OCI-LY7 (cell line): ENCODE data around the gene TBC1D24. TPM values are rescaled to one million over a fixed set of nuclear protein-coding genes. Genes with fewer than 3 reads are reported as not detected.

ENCODE experiments used
- BruUV-seq: library from RNA; stranded (reverse); fragments of 400-500 nt; replicated peaks from 2 replicates; lab custom pipeline; 2021; lab: Mats Ljungman, UMichigan
- CTCF ChIA-PET: fragments of 300-600 bp; sonication (Branson Sonifier 250); formaldehyde crosslinking; loops from one replicate; lab custom pipeline; 2022; ENCODE audit warnings: antibody characterized with exemption; ENCODE audit not compliant: unreplicated experiment; lab: Charles Lee
- POLR2A ChIA-PET: fragments of 300-600 bp; sonication (Branson Sonifier 250); formaldehyde crosslinking; loops from one replicate; lab custom pipeline; 2022; ENCODE audit warnings: antibody characterized with exemption; lab: Charles Lee
- DNase-seq: peaks from one replicate; pipeline ENCODE4 v3.0.0-alpha.2; 2015; ENCODE audit warnings: low spot score
- H2AFZ ChIP-seq: fragments of 200-600 bp; sonication (generic), shearing (Covaris generic); 2 replicates; pipeline ENCODE4 v1.6.1; 2014; ENCODE audit warnings: mild to moderate bottlenecking, antibody characterized with exemption, low read length, moderate library complexity
- H3K27ac ChIP-seq: fragments of 200-600 bp; sonication (generic); 2 replicates; pipeline ENCODE4 v1.5.1; 2014; ENCODE audit warnings: mixed run types, low read depth, mild to moderate bottlenecking, moderate library complexity, low read length, inconsistent platforms; ENCODE audit not compliant: poor library complexity, severe bottlenecking
- H3K36me3 ChIP-seq: fragments of 200-600 bp; sonication (generic); 2 replicates; pipeline ENCODE4 v1.6.1; 2014; ENCODE audit warnings: mild to moderate bottlenecking, antibody characterized with exemption, low read length, moderate library complexity, mixed read lengths; ENCODE audit not compliant: insufficient read depth
- H3K4me1 ChIP-seq: fragments of 200-600 bp; sonication (generic); 2 replicates; pipeline ENCODE4 v1.5.1; 2014; ENCODE audit warnings: mild to moderate bottlenecking, low read length; ENCODE audit not compliant: insufficient read depth, poor library complexity, severe bottlenecking
- H3K4me2 ChIP-seq: fragments of 200-600 bp; sonication (generic); 2 replicates; pipeline ENCODE4 v1.6.1; 2014; ENCODE audit warnings: mild to moderate bottlenecking, low read length
- H3K4me3 ChIP-seq: fragments of 200-600 bp; sonication (generic); 2 replicates; pipeline ENCODE4 v1.5.1; 2014; ENCODE audit warnings: mild to moderate bottlenecking, low read depth, low read length; ENCODE audit not compliant: poor library complexity, severe bottlenecking
- H3K79me2 ChIP-seq: fragments of 200-600 bp; sonication (generic); 2 replicates; pipeline ENCODE4 v1.6.1; 2016; ENCODE audit warnings: low read depth, mild to moderate bottlenecking, low read length, moderate library complexity, mixed read lengths; ENCODE audit not compliant: insufficient read depth
- H3K9me2 ChIP-seq: fragments of 200-600 bp; sonication (generic); 2 replicates; pipeline ENCODE4 v1.6.1; 2016; ENCODE audit warnings: mild to moderate bottlenecking, low read length, mixed read lengths; ENCODE audit not compliant: insufficient read depth
- H3K9me3 ChIP-seq: fragments of 200-600 bp; sonication (generic); 2 replicates; pipeline ENCODE4 v1.6.1; 2014; ENCODE audit warnings: mild to moderate bottlenecking, mixed run types, low read length, mixed read lengths
- H4K20me1 ChIP-seq: fragments of 200-600 bp; sonication (generic); 2 replicates; pipeline ENCODE4 v1.6.1; 2014; ENCODE audit warnings: mild to moderate bottlenecking, antibody characterized with exemption, low read length, moderate library complexity, mixed read lengths; ENCODE audit not compliant: insufficient read depth
- EZH2phosphoT487 ChIP-seq: fragments of 200-600 bp; sonication (generic); IDR thresholded peaks from 2 replicates; pipeline ENCODE4 v1.6.1; 2018; ENCODE audit warnings: low read depth, borderline replicate concordance, mild to moderate bottlenecking, mixed run types, antibody characterized with exemption, low read length, moderate library complexity, mixed read lengths
- intact Hi-C: fragments of 100-400 bp; cut with micrococcal nuclease; formaldehyde crosslinking; loops from one replicate; pipeline ENCODE4 v1.10.0; 2022; ENCODE audit not compliant: unreplicated experiment
- total RNA-seq, 2 experiments: library from RNA; depleted of rRNA in 1 of 2; stranded (reverse); fragments of >200 nt in 1 of 2; shearing (Covaris generic) in 1 of 2; gene quantifications; 2 replicates each; pipeline ENCODE4 v1.2.3, GENCODE V29; 2014 to 2022
- TF ChIP-seq, protein P1 (sequence below): fragments of 200-600 bp; sonication (generic); conservative IDR thresholded peaks from 2 replicates; pipeline ENCODE4 v1.5.1; 2014; ENCODE audit warnings: mild to moderate bottlenecking, antibody characterized with exemption, low read length, moderate library complexity, mixed read lengths

TBC1D24 gene
- total RNA-seq, 2 experiments from 2014 or later = 23.4 to 34.7 TPM

DNA sequence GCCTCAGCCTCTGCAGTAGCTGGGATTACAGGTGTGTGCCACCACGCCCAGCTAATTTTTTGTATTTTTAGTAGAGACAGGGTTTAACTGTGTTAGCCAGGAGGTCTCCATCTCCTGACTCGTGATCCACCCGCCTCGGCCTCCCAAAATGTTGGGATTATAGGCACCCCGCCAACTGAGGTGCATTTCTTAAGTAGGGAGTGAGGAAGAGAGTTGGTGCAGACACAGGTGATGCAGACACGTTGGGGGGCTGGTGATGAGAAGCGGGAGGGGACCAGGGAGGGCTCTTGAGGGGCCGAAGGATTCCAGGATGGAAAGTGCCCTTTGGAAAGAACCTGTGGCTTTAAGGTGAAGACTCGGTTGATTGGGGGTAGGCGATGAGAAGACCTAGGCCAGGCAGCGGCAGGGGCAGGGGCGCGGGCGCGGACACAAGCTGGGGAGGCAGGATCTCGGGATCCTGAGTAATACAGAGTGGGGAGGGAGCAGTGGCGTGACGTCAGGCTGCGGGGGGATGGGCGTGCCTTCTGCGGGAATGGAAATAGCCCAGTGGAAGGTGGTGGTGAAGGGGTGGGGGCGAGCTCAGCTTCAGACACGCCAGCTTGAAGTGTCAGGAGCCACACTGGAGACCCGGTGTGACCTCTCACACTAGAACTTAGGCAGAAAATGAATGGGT is 36.3 kb downstream of the TBC1D24 start:
- Histone ChIP-seq H3K4me1 (peaks cover 59% of the 10 kb centered on the region), H3K4me2 (no peak overlapping the region), H3K27ac (no peak overlapping the region), H4K20me1 (peaks cover 9% of the 10 kb centered on the region), H3K9me2 (no peaks in the 10 kb centered on the region), H3K4me3 (no peak overlapping the region), H3K36me3 (peaks cover 2% of the 10 kb centered on the region; the same call in 1 of the 2 replicates), H2AFZ (no peak overlapping the region), H3K79me2 (peaks cover 24% of the 10 kb centered on the region), H3K9me3 (no peaks in the 10 kb centered on the region)
- intact Hi-C loops = loop anchor here (5.0 kb wide), 1 partner anchor 169 kb away; the partner anchor contains the start of gene ABCA3
- TF ChIP-seq EZH2phosphoT487 = no peak
- TF ChIP-seq, protein P1, sequence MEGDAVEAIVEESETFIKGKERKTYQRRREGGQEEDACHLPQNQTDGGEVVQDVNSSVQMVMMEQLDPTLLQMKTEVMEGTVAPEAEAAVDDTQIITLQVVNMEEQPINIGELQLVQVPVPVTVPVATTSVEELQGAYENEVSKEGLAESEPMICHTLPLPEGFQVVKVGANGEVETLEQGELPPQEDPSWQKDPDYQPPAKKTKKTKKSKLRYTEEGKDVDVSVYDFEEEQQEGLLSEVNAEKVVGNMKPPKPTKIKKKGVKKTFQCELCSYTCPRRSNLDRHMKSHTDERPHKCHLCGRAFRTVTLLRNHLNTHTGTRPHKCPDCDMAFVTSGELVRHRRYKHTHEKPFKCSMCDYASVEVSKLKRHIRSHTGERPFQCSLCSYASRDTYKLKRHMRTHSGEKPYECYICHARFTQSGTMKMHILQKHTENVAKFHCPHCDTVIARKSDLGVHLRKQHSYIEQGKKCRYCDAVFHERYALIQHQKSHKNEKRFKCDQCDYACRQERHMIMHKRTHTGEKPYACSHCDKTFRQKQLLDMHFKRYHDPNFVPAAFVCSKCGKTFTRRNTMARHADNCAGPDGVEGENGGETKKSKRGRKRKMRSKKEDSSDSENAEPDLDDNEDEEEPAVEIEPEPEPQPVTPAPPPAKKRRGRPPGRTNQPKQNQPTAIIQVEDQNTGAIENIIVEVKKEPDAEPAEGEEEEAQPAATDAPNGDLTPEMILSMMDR = no peak
- ChIA-PET POLR2A (no interaction called here), CTCF (no interaction called here)
- no TSS peak for BruUV-seq
- DNase-seq = no peak

DNA sequence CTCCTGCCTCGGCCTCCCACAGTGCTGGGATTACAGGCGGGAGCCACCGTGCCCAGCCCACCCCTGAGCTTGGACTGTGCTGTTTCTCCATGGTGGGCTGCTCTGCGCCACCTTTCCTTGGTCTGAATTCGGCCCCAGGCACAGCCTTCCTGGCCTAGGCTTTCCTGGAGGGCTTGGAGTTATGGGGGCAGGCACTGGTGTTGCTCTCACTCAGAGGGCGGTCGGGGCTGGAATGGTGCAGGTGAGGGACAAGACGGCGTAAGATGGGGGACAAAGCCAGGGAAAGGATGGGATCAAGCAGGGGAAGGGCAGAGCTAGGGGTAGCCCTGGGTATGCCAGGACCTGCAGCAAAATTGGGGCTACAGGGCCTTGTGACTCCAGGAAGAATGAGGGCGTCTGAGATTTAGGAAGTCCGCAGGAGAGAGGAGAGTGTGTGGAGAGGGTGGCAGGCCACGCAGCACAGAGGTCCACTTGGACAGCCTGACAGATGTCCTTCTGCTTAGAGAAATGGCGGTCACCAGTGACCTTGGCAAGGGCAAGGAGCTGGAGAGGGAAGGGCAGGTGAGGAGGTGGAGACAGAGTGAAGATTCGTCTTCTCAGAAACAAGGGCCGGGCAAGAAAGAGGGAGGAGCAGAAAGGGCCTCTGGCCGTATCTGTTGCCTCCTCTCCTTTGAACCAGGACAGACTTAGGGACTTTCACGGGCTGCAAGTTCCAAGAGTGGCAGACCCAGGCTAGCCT is 37.2 kb downstream of the TBC1D24 start:
- ChIA-PET CTCF (no interaction called here), POLR2A (no interaction called here)
- H3K9me2 ChIP-seq = no peaks in the 10 kb centered on the region
- peaks cover 9% of the 10 kb centered on the region for H4K20me1 ChIP-seq
- H3K4me2 ChIP-seq = peak overlapping the region; percentile 92
- no peak for TF ChIP-seq EZH2phosphoT487
- TF ChIP-seq, protein P1 = no peak
- intact Hi-C loops = loop anchor here (2.0 to 5.0 kb wide), 2 partner anchors 21 to 170 kb away; partner anchors contain the start of gene ABCA3
- no peak overlapping the region for H3K4me3 ChIP-seq
- H3K9me3 ChIP-seq = no peaks in the 10 kb centered on the region
- H3K4me1 ChIP-seq = peaks cover 59% of the 10 kb centered on the region
- H3K36me3 ChIP-seq = peaks cover 6% of the 10 kb centered on the region; the same call in 1 of the 2 replicates
- no peak overlapping the region for H2AFZ ChIP-seq
- DNase-seq = no peak
- BruUV-seq = no TSS peak
- peak overlapping the region; percentile 80 for H3K27ac ChIP-seq
- H3K79me2 ChIP-seq = peaks cover 33% of the 10 kb centered on the region
